ENCODE data around the gene CLP1. TPM values are rescaled to one million over a fixed set of nuclear protein-coding genes. Genes with fewer than 3 reads are reported as not detected.

Gene CLP1
- total and polyA plus RNA-seq, 11 donors: 3.0 to 11.9 (median 8.2) TPM

DNA sequence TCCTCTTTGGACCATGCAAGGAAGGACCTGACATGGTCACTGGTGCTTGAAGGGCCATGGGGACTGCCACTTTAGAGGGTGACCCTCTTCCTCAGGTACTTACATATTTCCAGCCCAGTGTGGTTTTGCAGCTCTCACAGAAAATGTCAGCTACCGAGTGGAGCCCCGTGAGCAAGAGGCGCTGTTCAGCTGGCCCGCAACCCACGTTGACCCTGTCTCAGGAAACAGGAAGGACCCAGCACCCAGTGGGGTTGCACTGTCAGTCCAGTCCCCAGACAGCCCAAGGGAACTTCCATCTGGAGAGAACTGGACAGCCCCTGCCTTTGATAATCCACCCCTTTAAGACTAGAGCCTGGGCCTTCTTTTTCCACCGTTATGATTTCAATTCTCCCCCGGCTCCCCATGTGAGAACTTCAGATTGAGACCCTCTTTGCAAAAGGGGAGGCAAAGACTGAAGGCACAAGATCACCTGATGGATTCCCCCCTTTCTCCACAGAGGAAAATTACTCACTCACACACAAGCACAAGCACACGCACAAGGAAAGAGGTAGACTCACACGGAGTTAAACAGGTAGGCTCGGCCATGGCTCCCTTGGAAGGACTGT, 11.3 kb upstream of the CLP1 start:
- no peak for ATAC-seq
- peak overlapping the region in 8 of 12 donors; percentile 18 to 69 (median 52) for H3K27ac ChIP-seq
- WGBS, 4 donors: 21 to 30% (median 27%) methylated on average over 10 of the region's 10 CpGs
- H3K4me1 ChIP-seq: peaks cover 2 to 67% (median 39%) of the 10 kb centered on the region in 12 donors
- intact Hi-C loops (cut with DNase I): loop anchor here in 7 of 10 donors (5.0 to 10.0 kb wide), 6 partner anchors 79 to 869 kb away; partner anchors contain the start of gene UBE2L6 (in 1 of the 7)
- peak in 2 of 5 donors; percentile 34 to 43 for DNase-seq
- H3K9me3 ChIP-seq: no peaks in the 10 kb centered on the region
- H3K36me3 ChIP-seq: no peaks in the 10 kb centered on the region
- H3K4me3 ChIP-seq: peak overlapping the region in 1 of 12 donors; percentile 5
- TF ChIP-seq, protein P1, sequence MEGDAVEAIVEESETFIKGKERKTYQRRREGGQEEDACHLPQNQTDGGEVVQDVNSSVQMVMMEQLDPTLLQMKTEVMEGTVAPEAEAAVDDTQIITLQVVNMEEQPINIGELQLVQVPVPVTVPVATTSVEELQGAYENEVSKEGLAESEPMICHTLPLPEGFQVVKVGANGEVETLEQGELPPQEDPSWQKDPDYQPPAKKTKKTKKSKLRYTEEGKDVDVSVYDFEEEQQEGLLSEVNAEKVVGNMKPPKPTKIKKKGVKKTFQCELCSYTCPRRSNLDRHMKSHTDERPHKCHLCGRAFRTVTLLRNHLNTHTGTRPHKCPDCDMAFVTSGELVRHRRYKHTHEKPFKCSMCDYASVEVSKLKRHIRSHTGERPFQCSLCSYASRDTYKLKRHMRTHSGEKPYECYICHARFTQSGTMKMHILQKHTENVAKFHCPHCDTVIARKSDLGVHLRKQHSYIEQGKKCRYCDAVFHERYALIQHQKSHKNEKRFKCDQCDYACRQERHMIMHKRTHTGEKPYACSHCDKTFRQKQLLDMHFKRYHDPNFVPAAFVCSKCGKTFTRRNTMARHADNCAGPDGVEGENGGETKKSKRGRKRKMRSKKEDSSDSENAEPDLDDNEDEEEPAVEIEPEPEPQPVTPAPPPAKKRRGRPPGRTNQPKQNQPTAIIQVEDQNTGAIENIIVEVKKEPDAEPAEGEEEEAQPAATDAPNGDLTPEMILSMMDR (IDR thresholded peaks at IDR 0.05): no peak
- no peak for TF ChIP-seq POLR2A (IDR thresholded peaks at IDR 0.05)
- H3K27me3 ChIP-seq: peaks cover 4 to 50% (median 34%) of the 10 kb centered on the region in 9 donors

DNA sequence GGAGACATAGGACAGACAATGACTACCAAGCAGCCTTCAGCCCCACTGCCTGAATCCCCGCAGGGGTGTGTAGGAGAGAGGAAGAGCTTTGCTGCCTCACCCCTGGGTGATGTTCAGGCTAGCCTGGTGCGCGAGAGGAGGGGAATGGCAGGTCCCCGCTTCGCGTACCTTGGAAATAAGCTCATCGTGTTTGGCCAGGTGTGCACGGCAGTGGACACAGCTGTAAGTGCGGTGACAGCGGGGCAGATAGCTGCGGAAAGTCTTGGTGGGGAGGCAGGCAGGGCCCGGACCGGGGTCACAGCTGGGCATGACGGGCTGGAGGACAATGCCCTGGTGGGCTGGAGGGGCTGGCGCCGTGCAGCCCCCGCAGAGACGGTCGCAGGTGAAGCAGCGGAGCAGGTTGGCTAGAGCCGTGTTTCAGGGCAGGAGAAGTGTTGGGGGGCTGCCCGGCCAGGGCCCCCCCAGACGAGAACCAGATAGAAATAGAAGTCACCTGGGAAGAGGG, 10.7 kb upstream of the CLP1 start:
- H3K4me1 ChIP-seq: peaks cover 2 to 65% (median 38%) of the 10 kb centered on the region in 12 donors

DNA sequence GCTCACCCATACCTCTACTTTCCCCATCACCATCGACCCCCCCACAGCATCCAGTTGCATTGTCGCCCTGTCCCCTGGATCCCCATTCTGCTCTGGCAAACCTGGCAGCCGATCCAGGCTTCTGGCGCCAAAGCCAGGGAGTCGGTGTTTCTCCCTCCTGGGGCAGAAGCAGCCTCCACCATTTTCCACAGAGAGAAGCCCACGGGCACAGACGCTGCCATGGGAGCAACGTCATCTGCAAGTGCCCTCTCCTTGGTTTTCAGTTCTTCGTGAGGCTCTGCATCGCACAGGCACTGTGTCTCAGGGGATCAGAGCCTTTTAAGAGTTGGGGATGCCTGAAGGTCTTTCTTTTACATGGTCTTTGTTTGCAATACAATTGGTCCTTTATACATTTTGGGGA, 10.2 kb upstream of the CLP1 start:
- WGBS, 4 donors: 1 to 4% (median 3%) methylated on average over 9 to 10 of the region's 10 CpGs
- ATAC-seq (no peak), DNase-seq (no peak)
- Histone ChIP-seq H3K9me3 (no peaks in the 10 kb centered on the region), H3K4me1 (peaks cover 2 to 67% (median 38%) of the 10 kb centered on the region in 12 donors), H3K4me3 (no peak overlapping the region), H3K27me3 (peaks cover 4 to 54% (median 34%) of the 10 kb centered on the region in 9 donors), H3K36me3 (no peaks in the 10 kb centered on the region), H3K27ac (no peak overlapping the region)
- intact Hi-C loops (cut with DNase I): loop anchor here in 7 of 10 donors (5.0 to 10.0 kb wide), 6 partner anchors 80 to 867 kb away; partner anchors contain the start of gene UBE2L6 (in 1 of the 7)
- TF ChIP-seq, protein P1 (IDR thresholded peaks at IDR 0.05): no peak
- no peak for TF ChIP-seq POLR2A (IDR thresholded peaks at IDR 0.05)

More for the DNA sequence above, 10.7 kb upstream of the CLP1 start:
- Histone ChIP-seq H3K27ac (peak overlapping the region in 1 of 12 donors; percentile 18), H3K4me3 (peak overlapping the region in 1 of 12 donors; percentile 5), H3K36me3 (no peaks in the 10 kb centered on the region), H3K27me3 (peaks cover 4 to 54% (median 34%) of the 10 kb centered on the region in 9 donors), H3K9me3 (no peaks in the 10 kb centered on the region)
- no peak for DNase-seq
- 4 to 10% (median 6%) methylated on average over 20 to 23 of the region's 23 CpGs for WGBS, 4 donors
- intact Hi-C loops (cut with DNase I): loop anchor here in 7 of 10 donors (5.0 to 10.0 kb wide), 6 partner anchors 80 to 868 kb away; partner anchors contain the start of gene UBE2L6 (in 1 of the 7)
- ATAC-seq: no peak
- TF ChIP-seq, protein P1 (IDR thresholded peaks at IDR 0.05): no peak
- TF ChIP-seq POLR2A (IDR thresholded peaks at IDR 0.05): no peak

Measured in heart left ventricle (tissue), 16 donors.